HuH-7 (cell line): ENCODE data around the gene CTNNA2.

Source experiments
- DNase-seq: peaks from one replicate; pipeline ENCODE4 v3.0.0; 2011; ENCODE audit warnings: low spot score

Gene CTNNA2

DNA sequence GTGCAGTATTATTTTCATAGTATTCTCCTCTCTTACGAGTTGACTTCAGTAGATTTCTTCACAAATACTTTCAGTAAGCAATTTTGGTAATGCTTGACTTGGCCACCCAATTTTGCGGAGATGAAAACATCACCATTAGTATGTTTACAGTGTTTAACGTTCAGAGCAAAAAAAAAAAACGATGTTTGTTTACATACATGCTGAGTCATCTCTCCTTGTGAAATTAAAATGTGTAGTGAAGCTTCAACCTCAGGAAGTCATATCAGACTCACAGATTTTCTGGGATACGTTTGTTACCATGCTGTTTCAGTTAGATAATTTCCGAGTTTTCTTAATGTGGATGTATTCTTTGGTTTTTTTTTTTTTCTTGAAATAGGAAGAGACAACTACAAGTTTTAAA lies 100.1 kb downstream of the CTNNA2 start:
- no peak for DNase-seq

- DNase-seq, result no peak
Observed at GRCh38 chr2:79619442-79619841, 106.6 kb downstream of the CTNNA2 start.

DNA sequence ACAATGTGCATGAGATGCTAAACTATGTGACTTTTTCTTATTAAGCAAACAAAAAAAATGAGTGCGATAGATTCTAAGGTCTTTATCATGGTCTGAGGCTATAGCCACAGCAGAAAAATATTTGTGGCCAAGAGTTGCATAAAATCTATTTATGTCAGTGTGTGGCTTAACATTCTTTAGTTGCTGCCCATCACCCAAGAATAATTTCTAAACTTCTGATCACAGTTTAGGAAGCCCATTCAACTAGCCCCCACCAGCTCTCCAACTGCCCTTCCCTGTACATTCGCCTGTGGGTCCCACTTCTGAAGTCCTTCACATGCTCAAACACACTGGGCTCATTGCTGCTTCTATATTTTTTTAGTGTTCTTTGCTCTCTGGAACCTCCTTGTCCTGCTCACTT lies 107.1 kb downstream of the CTNNA2 start:
- no peak for DNase-seq

DNA sequence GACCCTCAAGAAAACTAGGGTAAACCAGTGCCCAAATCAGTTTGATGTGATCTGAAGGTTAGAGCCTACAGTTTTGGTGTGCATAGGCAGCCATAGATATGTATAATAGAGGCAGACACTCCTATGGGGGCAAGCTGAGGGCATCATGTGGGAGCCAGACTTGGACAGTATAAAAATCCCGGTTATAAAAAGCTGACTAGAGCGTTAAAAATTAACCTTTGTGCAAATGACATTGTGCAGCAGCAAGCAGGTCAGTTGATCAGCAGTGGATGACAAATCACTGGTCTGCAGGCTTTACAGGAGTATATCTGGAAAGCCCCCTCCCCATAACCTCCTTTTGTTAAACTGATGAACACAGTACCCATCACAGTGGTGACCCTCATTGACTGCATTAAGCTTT lies 107.8 kb downstream of the CTNNA2 start:
- DNase-seq, result no peak

GRCh38 chr2:79621252-79621651 lies 108.4 kb downstream of the CTNNA2 start:
- DNase-seq, result no peak

- no peak for DNase-seq
Observed at GRCh38 chr2:79621755-79622154, 108.9 kb downstream of the CTNNA2 start.

GRCh38 chr2:79622508-79622907 lies 109.7 kb downstream of the CTNNA2 start:
- DNase-seq, result no peak

DNA sequence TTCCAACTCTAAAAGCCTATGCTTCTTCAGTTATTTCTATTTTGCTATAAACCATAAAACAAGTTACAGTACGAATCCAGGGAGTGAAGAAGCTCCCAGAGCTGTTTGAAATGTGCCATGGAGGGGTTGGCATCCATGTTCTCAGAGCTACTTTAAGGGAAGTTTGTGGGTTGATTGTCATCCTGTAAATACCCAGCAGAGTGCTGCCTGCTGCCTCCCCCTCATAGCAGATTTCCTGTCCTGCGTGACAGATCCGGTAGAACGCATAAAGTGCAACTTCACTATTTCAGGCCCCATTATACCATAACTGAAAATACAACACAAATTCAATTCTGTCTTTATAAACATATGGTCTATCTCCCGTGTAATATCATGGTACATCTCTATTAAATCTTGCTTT lies 114.4 kb downstream of the CTNNA2 start:
- DNase-seq, result no peak

DNA sequence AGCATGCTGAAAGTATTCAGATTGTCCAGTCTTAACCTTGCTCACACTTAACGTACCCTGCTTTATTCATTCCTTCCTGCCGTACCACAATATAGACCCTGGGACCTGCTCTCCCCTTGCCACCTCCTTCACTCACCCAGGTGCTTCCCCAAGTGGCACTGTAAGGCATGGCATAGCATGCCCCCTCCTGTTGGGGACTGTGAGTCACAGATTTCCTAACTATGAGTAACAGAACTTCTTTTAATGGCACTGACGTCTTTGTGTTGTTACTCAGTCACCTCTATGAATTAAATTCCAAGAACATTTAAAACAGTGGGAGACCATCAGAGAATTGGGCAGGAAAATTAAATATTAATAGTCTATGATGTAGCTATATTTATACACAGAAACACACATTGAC lies 117.2 kb downstream of the CTNNA2 start:
- DNase-seq, result no peak

DNA sequence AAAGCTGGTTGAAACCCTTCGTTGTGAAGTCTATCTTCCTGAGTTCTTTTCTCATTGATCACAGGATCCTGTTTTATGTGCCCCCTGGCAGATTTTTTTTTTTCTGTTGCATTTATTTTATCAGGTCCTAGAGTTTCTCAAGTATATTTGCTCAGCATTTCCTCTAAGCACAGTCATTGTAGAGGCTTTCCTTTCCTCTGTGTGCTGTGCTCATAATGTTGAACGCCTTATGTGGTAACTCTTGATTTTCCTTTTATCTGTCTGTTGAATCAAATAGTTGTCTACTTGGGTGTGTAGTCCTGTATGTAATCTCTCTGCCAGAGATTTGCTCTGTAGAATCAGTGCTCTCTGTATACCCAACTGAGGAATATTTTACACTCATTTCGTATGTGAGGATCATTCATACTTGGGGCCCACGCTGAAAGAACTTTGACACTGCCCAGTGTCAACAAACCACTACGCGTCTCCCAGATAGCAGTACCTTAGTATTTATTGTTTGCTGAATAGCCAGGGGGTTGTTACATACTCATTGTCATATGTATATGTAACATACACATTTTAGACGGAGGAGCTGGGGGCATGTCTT lies 118.2 kb downstream of the CTNNA2 start:
- DNase-seq, result no peak

- no peak for DNase-seq
Observed at GRCh38 chr2:79638410-79638809, 125.6 kb downstream of the CTNNA2 start.

- DNase-seq, result no peak
Observed at GRCh38 chr2:79638954-79639353, 126.1 kb downstream of the CTNNA2 start.

- DNase-seq, result no peak
Observed at GRCh38 chr2:79640001-79640400, 127.2 kb downstream of the CTNNA2 start.

- no peak for DNase-seq
Observed at GRCh38 chr2:79649531-79649930, 136.7 kb downstream of the CTNNA2 start.

DNA sequence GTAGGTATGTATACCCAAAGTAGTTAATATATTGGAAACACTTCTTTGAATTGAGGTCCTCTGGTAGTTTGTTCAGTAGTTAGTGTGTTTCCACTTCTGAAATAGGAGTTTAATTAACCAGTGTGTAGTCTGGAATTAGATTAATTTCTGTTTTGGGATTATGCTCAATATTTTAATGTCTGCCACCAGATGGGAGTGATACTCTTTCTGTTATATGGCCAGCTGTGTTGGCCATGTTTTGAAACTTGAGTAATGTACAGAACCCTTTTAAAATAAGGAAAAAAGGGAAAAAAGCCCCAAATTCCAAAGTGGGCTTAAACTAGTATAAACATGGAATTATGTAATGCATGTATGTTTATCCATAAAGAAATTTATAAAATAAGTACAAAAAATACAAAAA lies 147.7 kb downstream of the CTNNA2 start:
- DNase-seq, result no peak

GRCh38 chr2:79665091-79665490 lies 152.2 kb downstream of the CTNNA2 start:
- DNase-seq, result no peak

- no peak for DNase-seq
Observed at GRCh38 chr2:79666430-79666829, 153.6 kb downstream of the CTNNA2 start.

GRCh38 chr2:79669714-79670113 lies 156.9 kb downstream of the CTNNA2 start:
- DNase-seq, result no peak

GRCh38 chr2:79670198-79670597 lies 157.3 kb downstream of the CTNNA2 start:
- peak; percentile 26 for DNase-seq

GRCh38 chr2:79686884-79687283 lies 174.0 kb downstream of the CTNNA2 start:
- DNase-seq, result no peak

- DNase-seq, result no peak
Observed at GRCh38 chr2:79695248-79695647, 182.4 kb downstream of the CTNNA2 start.

DNA sequence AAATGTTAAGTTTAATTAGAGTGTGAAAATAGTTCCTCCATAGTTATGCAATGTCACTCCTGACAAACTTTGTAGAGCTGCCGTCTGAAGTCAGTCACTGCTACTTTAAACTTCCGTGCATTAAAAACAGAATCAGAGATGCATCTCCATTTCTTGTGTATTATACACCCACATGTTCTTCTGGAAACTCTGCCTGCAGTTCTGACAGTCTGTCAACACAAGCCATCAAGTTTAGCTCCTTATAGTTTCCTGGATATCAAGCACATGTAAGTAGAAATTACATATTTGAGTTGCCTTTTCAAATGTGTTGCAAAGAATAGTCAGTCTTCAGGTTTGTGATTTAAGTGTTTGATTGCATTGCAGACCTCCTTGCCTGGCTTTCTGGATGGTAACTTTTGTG lies 184.3 kb downstream of the CTNNA2 start:
- DNase-seq, result no peak

DNA sequence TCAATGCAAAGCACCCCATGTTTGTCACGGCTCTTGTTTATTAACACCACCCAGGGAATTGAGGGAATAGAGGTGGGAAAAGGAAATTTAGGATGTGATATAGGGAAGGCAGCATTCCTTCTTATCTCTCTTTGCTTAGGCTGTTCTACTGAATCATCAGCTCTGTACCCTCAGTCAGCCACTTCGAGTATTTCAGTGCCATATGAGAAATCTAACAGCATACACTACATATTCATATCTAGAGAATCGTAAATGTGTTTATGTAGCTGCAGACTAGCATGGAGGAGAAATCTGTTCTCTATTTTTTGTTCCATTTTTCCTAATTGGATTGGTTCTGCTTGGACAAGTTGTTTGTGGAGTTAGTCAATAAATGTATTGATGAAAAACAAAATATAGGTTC lies 187.8 kb downstream of the CTNNA2 start:
- no peak for DNase-seq

DNA sequence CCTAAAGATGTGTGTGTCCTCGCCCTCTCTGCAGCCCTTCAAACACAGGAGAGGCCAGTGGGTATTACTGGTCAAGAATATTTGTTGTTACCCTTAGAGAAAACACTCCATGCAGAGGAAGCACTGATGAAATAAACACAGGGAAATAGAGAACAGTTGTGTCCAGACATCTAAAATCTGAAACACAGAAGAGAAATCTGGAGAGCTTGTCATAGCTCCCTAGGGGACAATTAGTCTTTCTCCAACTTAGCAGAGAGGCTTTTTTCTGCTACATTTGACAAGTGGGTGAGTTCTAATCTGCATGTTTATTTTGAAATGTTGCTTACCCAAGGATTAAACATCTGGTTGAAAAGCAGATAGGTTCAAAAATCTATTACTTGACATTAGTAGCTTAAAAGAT lies 190.1 kb downstream of the CTNNA2 start:
- DNase-seq, result no peak

DNA sequence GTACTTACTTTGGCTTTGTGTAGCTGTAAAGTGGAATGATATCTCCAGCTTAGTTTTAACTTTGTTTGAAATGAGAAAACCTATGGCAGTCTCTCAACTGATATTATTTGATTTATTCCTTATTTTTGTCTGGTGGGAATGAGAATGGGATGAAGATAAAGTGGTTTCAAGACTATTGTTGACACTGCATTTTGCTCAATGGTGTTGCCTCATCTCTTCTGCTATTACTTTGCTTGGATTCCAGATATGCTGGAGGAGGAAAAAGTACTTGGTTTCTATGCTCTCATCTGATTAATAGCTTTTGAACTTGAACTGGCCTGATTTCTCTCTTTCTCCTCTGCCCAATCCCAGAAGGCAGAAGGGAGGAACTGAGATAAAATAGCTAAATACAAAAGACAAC lies 198.2 kb downstream of the CTNNA2 start:
- DNase-seq, result no peak
